IMR-90 (cell line): ENCODE data around the gene MYOCD. TPM values are rescaled to one million over a fixed set of nuclear protein-coding genes. Genes with fewer than 3 reads are reported as not detected.

Experiments
- ATAC-seq: fragments of 200-7000 bp; cut with Tn5 transposase; 2 replicates; pipeline ENCODE4 v1.9.1; 2020; ENCODE audit warnings: low read depth, mild to moderate bottlenecking, moderate library complexity
- BruUV-seq: library from RNA; stranded (reverse); fragments of 400-500 nt; replicated peaks from 2 replicates; lab custom pipeline; 2021; lab: Mats Ljungman, UMichigan
- CTCF ChIA-PET: fragments of 300-600 bp; formaldehyde crosslinking; extraction: SDS; loops from one replicate; lab custom pipeline; 2021; ENCODE audit warnings: antibody characterized with exemption; lab: Yijun Ruan, JAX
- POLR2A ChIA-PET: fragments of 300-600 bp; sonication (Branson Sonifier 250); formaldehyde crosslinking; loops from one replicate; lab custom pipeline; 2022; ENCODE audit warnings: antibody characterized with exemption; ENCODE audit not compliant: unreplicated experiment; lab: Charles Lee
- DNase-seq: peaks from one replicate; pipeline ENCODE4 v3.0.0; 2013
- H2AFZ ChIP-seq: replicated peaks from 2 replicates; pipeline ENCODE3; 2013; ENCODE audit warnings: low read length, mild to moderate bottlenecking; ENCODE audit not compliant: poor library complexity
- H2AK5ac ChIP-seq: 2 replicates; pipeline ENCODE4 v1.6.1; 2013; ENCODE audit warnings: low read depth, low read length, inconsistent platforms
- H2AK9ac ChIP-seq: replicated peaks from 2 replicates; pipeline ENCODE3; 2013; ENCODE audit warnings: mild to moderate bottlenecking, low read depth, low read length, moderate library complexity; ENCODE audit not compliant: poor library complexity
- H2BK120ac ChIP-seq: 2 replicates; pipeline ENCODE4 v1.6.1; 2013; ENCODE audit warnings: low read depth, low read length, inconsistent platforms
- H2BK15ac ChIP-seq: 3 replicates; pipeline ENCODE4 v1.6.1; 2013; ENCODE audit warnings: low read depth, low read length, inconsistent platforms
- H2BK20ac ChIP-seq: 2 replicates; pipeline ENCODE4 v1.6.1; 2013; ENCODE audit warnings: low read depth, mild to moderate bottlenecking, inconsistent platforms, low read length, moderate library complexity
- H2BK5ac ChIP-seq: 2 replicates; pipeline ENCODE4 v1.6.1; 2013; ENCODE audit warnings: mild to moderate bottlenecking, low read depth, low read length, inconsistent platforms; ENCODE audit not compliant: poor library complexity, severe bottlenecking
- H3K14ac ChIP-seq: replicated peaks from 2 replicates; pipeline ENCODE4 v1.6.1; 2013; ENCODE audit warnings: low read depth, low read length, inconsistent platforms
- H3K18ac ChIP-seq: 2 replicates; pipeline ENCODE4 v1.6.1; 2013; ENCODE audit warnings: low read depth, low read length, control low read depth
- H3K23ac ChIP-seq: 2 replicates; pipeline ENCODE4 v1.6.1; 2013; ENCODE audit warnings: low read depth, low read length, inconsistent platforms
- H3K27ac ChIP-seq: 2 replicates; pipeline ENCODE4 v1.5.1; 2013; ENCODE audit warnings: mild to moderate bottlenecking, control low read depth, low read length; ENCODE audit not compliant: insufficient read depth
- H3K27me3 ChIP-seq: 2 replicates; pipeline ENCODE4 v1.6.1; 2013; ENCODE audit warnings: low read length; ENCODE audit not compliant: control insufficient read depth, insufficient read depth
- H3K36me3 ChIP-seq: 2 replicates; pipeline ENCODE4 v1.6.1; 2013; ENCODE audit warnings: low read length, mixed read lengths; ENCODE audit not compliant: control insufficient read depth, insufficient read depth
- H3K4ac ChIP-seq: 2 replicates; pipeline ENCODE4 v1.6.1; 2013; ENCODE audit warnings: low read depth, low read length, inconsistent platforms
- H3K4me1 ChIP-seq: 2 replicates; pipeline ENCODE4 v1.6.1; 2013; ENCODE audit warnings: low read length, mixed read lengths; ENCODE audit not compliant: control insufficient read depth, insufficient read depth
- H3K4me2 ChIP-seq: 2 replicates; pipeline ENCODE4 v1.6.1; 2013; ENCODE audit warnings: low read depth, mild to moderate bottlenecking, control low read depth, low read length, moderate library complexity
- H3K4me3 ChIP-seq: 2 replicates; pipeline ENCODE4 v1.5.1; 2013; ENCODE audit warnings: low read depth, mild to moderate bottlenecking, control low read depth, low read length, moderate library complexity; ENCODE audit not compliant: insufficient read depth
- H3K56ac ChIP-seq: 2 replicates; pipeline ENCODE4 v1.6.1; 2013; ENCODE audit warnings: low read length, inconsistent platforms; ENCODE audit not compliant: insufficient read depth; ENCODE audit errors: extremely low read depth
- H3K79me1 ChIP-seq, 2 experiments: 2 replicates each; pipeline ENCODE4 v1.6.1; 2013; ENCODE audit warnings: low read length in 2 of 2, inconsistent platforms in 1 of 2, low read depth in 1 of 2
- H3K9ac ChIP-seq: 2 replicates; pipeline ENCODE4 v1.6.1; 2013; ENCODE audit warnings: low read depth, low read length, control low read depth
- H3K9me1 ChIP-seq: 2 replicates; pipeline ENCODE4 v1.6.1; 2013; ENCODE audit warnings: low read length, inconsistent platforms; ENCODE audit not compliant: insufficient read depth
- H3K9me3 ChIP-seq: 2 replicates; pipeline ENCODE4 v1.6.1; 2013; ENCODE audit warnings: low read length; ENCODE audit not compliant: control insufficient read depth, insufficient read depth
- H4K20me1 ChIP-seq: 2 replicates; pipeline ENCODE4 v1.6.1; 2013; ENCODE audit warnings: low read length, inconsistent platforms; ENCODE audit not compliant: insufficient read depth
- H4K5ac ChIP-seq: 2 replicates; pipeline ENCODE4 v1.6.1; 2013; ENCODE audit warnings: mild to moderate bottlenecking, low read depth, low read length, control low read depth
- H4K8ac ChIP-seq, 2 experiments: 2 replicates each; pipeline ENCODE4 v1.6.1; 2013; ENCODE audit warnings: low read depth in 2 of 2, low read length in 2 of 2, control low read depth in 1 of 2, inconsistent platforms in 1 of 2
- H4K91ac ChIP-seq: 2 replicates; pipeline ENCODE4 v1.6.1; 2013; ENCODE audit warnings: low read depth, low read length, inconsistent platforms; ENCODE audit not compliant: insufficient read depth
- MXI1 ChIP-seq: IDR thresholded peaks from 2 replicates; pipeline ENCODE4 v1.6.1; 2012; ENCODE audit warnings: low read depth, mild to moderate bottlenecking, low read length, moderate library complexity, borderline replicate concordance
- RAD21 ChIP-seq: IDR thresholded peaks from 2 replicates; pipeline ENCODE4 v1.6.1; 2012; ENCODE audit warnings: low read length, improper control_type of control experiment
- WGBS, 2 experiments: methylation state at CpG; one replicate each; pipeline versions ENCODE4 v1.1.5 to v1.1.7; 2013; ENCODE audit warnings: missing lambda C conversion rate in 2 of 2; ENCODE audit not compliant: insufficient read length in 1 of 2; ENCODE audit errors: extremely low coverage in 2 of 2; 5-methylcytosine and 5-hydroxymethylcytosine counted together
- dilution Hi-C: fragments of 300-500 bp; cut with HindIII; formaldehyde crosslinking; loops from one replicate; pipeline ENCODE4 v1.14.3; 2018; ENCODE audit warnings: low sequenced_read_pairs; ENCODE audit not compliant: unreplicated experiment
- in situ Hi-C: fragments of 300-500 bp; cut with MboI; formaldehyde crosslinking; loops from 3 replicates; pipeline ENCODE4 v1.14.3; 2019; ENCODE audit warnings: low sequenced_read_pairs, inconsistent platforms, mixed read lengths
- intact Hi-C: fragments of 100-400 bp; cut with micrococcal nuclease; formaldehyde crosslinking; loops from 2 replicates; pipeline ENCODE4 v1.10.0; 2022
- polyA plus RNA-seq, 3 experiments: library from polyadenylated mRNA; depleted of rRNA; stranded (reverse); fragments of >200 nt; gene quantifications; 2 replicates each; pipeline ENCODE4 v1.2.3, GENCODE V29; 2012; ENCODE audit warnings: low replicate concordance in 1 of 3
- total RNA-seq: library from RNA; depleted of rRNA; stranded (reverse); fragments of >200 nt; gene quantifications from 2 replicates; pipeline ENCODE4 v1.2.3, GENCODE V29; 2012

MYOCD gene
- total and polyA plus RNA-seq, 2 of the 4 experiments (the other 2 are of a cell fraction) = 10.6 to 20.1 TPM

- H4K5ac ChIP-seq = peak overlapping the region; percentile 31
- peak overlapping the region; percentile 77 for H2BK5ac ChIP-seq
- in situ Hi-C loops (loop anchor here (5.0 to 10.0 kb wide), 4 partner anchors 118 to 483 kb away; no protein-coding TSS in a partner anchor), intact Hi-C loops (loop anchor here (5.0 kb wide), 2 partner anchors 193 to 263 kb away; no protein-coding TSS in a partner anchor), dilution Hi-C loops (no loop called here)
- peak overlapping the region; percentile 93 for H2BK120ac ChIP-seq
- H3K9me1 ChIP-seq = no peaks in the 10 kb centered on the region
- H2BK15ac ChIP-seq = peak overlapping the region; percentile 76; the same call in 2 of the 3 replicates
- H3K56ac ChIP-seq = peak overlapping the region; percentile 86
- ChIA-PET POLR2A (interaction anchor here (0.6 kb wide), 1 partner anchor 108 kb away, joined by 3 read pairs; no protein-coding TSS in a partner anchor), CTCF (interaction anchor here (0.6 to 4.9 kb wide), 4 partner anchors 77 to 405 kb away, joined by 3 to 21 read pairs (median 5); no protein-coding TSS in a partner anchor)
- peaks cover 9 to 42% of the 10 kb centered on the region in 2 experiments; a peak in 3 of 4 replicates for H3K79me1 ChIP-seq
- H3K4me2 ChIP-seq = peak overlapping the region; percentile 88
- H2AK9ac ChIP-seq = peak overlapping the region; percentile 86
- H4K8ac ChIP-seq = peak overlapping the region; percentile 64 to 93
- H3K9me3 ChIP-seq = no peaks in the 10 kb centered on the region
- 0 out of 2 replicates have a peak, but pooled peaks have one; percentile 19 for TF ChIP-seq MXI1
- TF ChIP-seq RAD21 = no peak
- H3K27me3 ChIP-seq = no peaks in the 10 kb centered on the region
- ATAC-seq (peak; percentile 3; the same call in 1 of the 2 replicates), DNase-seq (no peak)
- peak overlapping the region; percentile 94 for H3K4me3 ChIP-seq
- H3K9ac ChIP-seq = peak overlapping the region; percentile 95
- H3K36me3 ChIP-seq = no peaks in the 10 kb centered on the region
- H4K91ac ChIP-seq = peak overlapping the region; percentile 80
- peak overlapping the region; percentile 94 for H3K14ac ChIP-seq
- peak overlapping the region; percentile 90 for H3K4ac ChIP-seq
- BruUV-seq = no TSS peak
- H2BK20ac ChIP-seq = peak overlapping the region; percentile 79
- H3K27ac ChIP-seq = peak overlapping the region; percentile 86
- 0% methylated on average over 3 of the region's 11 CpGs; no CpG with 5 or more reads in 1 of the 2 experiments for WGBS, 2 experiments
- 0 out of 2 replicates have a peak overlapping the region, but pooled peaks have one; percentile 59 for H2AK5ac ChIP-seq
- H3K18ac ChIP-seq = peak overlapping the region; percentile 61
- peak overlapping the region; percentile 81 for H2AFZ ChIP-seq
- peak overlapping the region; percentile 83 for H3K23ac ChIP-seq
- no peaks in the 10 kb centered on the region for H4K20me1 ChIP-seq
- peaks cover 7% of the 10 kb centered on the region for H3K4me1 ChIP-seq
Observed at GRCh38 chr17:12664894-12665262, 812 bp upstream of the MYOCD start.
